ENCODE data around the gene C19orf85.
A peak's percentile ranks its signal among the peaks of the same experiment; 100 is the strongest.
"Not testable (repeated sequence)": the region's sequence is repeated elsewhere in the genome, so short reads cannot be mapped to it uniquely, and the experiment has no call there.

C19orf85 gene

DNA sequence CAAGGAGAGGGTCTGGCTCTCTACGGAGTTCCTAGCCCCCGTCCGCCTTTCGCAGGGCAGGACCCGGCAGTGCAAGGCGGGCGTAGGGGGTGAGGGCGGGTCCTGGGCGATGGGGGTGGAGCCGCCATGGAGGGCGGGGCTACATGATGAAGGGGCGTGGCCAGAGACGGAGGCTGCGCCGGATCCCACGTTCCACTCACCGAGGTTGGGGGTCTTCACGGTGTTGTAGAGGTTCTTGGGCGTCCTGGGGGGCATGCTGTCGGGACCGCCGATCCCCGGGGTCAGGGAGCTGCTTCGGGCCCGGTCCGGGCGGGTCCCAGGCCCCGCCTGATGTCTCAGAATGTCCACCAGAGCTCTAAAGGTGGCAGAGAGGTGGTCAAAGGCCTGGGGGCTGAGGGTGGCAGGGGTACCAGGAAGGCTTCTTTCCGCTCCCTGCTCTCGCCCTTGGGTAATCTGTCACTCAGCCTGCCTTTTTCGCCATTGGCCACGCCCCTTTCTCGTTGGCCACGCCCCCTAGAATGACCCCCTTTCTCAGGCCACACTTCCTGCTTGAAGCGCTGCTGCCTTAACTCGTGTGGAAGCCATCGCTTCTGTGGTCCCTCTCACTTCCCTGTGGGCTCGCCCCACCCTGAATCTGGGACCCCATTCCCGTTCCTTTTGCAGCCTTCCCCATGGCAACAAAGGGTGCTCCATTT is 24.0 kb downstream of the C19orf85 start:
- DNase-seq (ENCODE audit: low read depth), result no peak

DNA sequence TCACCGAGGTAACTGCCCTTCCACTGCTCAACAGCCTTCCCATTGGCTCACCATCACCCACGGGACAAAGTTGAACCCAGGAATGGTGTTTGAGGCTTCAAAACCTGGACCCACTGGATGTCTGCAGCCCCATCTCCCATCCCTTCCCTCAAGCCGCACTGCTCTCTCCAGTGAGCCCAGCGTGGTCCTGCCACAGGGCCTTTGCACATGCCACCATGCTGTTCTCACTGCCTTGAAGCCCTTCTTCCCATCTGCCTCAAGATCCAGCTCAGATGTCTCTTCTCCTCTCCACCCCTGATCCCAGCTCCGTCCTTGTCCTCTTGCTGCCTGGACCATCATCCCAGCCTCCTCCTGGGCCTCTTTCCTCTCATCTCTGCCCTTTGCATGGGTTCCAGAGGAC is 25.5 kb downstream of the C19orf85 start:
- no peak for DNase-seq (ENCODE audit: low read depth)

DNA sequence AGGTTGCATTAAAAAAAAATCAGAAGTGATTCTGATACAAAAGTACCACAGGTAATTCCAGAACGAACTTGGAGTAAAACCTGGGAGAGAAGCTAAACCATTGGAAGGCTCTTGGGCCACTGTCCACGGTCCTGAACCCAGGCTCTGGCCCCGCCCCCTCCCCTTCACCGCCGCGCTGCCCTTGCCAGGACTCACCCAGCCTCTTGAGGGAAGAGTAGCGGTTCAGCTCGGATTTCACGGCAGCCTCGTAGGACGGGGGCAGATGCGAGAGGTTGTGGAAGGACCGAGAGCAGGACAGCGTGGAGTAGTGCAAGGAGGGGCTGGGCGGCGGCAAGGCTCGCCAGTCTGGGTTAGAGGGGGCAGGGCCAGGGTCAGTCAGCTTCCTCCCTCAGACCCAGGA is 27.1 kb downstream of the C19orf85 start:
- DNase-seq (ENCODE audit: low read depth), result no peak

DNA sequence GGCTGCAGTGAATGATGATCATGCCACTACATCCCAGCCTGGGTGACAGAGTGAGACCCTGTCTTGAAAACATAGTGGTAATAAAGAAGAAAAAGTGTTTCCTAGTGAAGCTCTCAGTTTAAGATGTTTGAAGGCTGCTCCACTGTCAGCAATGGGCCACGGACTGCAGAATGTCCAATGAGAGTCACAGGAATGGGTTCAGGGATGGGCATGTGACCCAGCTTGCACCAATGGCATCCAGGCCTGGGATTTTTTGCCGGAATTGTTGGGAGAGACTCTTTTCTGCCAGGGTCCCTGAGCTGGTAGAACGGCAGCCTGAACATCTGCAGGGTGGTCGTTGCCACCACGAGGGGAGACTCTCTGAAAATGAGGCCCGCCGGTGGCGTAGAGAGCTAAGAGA is 27.7 kb downstream of the C19orf85 start:
- no peak for DNase-seq (ENCODE audit: low read depth)

DNA sequence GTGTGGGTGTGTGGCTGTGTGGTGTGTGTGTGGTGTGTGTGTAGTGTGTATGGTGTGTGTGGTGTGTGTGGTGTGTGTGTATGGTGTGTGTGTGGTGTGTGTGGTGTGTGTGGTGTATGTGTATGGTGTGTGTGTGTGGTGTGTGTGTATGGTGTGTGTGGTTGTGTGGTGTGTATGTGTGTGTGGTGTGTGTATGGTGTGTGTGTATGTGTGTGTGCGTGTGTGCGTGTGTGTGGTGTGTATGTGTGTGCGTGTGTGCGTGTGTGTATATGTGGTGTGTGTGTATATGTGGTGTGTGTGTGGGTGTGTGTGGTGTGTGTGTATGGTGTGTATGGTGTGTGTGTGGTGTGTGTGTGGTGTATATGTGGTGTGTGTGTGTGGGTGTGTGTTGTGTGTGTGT is 29.5 kb downstream of the C19orf85 start:
- no peak for DNase-seq (ENCODE audit: low read depth)

DNA sequence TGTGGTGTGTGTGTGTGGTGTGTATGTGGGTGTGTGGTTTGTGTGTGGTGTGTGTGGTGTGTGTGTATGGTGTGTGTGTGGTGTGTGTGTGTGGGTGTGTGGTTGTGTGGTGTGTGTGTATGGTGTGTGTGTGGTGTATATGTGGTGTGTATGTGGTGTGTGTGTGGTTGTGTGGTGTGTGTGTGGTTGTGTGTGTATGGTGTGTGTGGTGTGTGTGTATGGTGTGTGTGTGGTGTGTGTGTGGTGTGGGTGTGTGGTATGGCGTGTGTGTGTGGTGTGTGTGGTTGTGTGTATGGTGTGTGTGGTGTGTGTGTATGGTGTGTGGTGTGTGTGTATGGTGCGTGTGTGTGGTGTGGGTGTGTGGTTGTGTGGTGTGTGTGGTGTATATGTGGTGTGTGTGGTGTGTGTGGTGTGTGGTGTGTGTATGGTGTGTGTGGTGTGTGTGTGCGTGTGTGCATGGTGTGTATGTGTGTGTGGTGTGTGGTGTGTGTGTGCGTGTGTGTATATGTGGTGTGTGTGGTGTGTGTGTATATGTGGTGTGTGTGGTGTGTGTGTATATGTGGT is 30.1 kb downstream of the C19orf85 start:
- no peak for DNase-seq (ENCODE audit: low read depth)

DNA sequence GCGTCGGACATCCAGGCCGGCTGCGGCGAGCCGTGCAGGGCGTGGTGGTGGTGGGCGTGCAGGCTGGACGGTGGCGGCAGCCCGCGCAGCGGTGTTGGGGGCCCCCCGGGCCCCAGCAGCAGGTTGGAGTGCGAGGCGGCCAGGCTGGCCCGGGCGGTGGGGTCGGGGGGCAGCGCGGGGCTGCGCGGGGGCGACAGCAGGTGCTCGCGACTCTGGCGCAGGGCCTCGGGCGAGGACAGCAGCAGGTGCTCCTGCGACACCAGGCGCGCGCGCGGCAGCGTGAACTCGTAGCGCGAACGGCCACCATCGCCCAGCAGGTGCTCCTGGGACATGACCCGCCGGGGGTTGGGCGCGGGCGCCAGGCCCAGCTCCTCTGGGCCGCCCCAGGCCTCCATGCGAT is 31.3 kb downstream of the C19orf85 start:
- no peak for DNase-seq (ENCODE audit: low read depth)

DNA sequence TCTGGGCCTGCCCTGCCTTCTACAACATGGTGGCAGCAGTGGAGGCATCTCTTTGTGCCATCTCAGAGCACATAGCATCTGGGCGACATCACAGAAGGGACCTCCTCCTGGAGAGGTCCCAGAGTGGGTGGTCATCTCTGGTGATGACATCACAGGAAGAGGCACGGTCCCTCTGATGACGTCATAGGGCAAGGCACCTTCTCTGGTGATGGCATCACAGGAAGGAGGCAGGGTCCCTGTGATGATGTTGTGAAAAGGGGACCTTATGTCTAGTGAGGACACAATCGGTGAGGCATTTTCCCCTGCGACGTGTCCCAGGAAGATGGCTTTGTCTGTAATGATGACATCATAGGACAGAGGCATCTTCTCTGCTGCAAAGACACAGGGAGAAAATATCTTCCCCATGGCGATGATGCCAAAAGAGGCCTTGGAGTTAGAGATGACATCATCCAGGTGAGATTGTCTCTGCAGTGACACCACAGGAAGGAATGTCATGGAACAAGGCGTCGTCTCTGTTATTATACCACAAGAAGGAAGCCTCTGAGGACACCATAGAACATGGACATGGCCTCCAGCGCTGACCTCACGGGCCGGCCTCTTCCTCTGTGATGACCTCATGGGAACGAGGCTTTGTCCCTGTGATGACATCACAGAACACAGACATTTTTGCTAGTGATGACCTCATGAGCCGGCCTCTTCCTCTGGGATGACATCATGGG is 32.2 kb downstream of the C19orf85 start:
- DNase-seq (ENCODE audit: low read depth), result no peak

DNA sequence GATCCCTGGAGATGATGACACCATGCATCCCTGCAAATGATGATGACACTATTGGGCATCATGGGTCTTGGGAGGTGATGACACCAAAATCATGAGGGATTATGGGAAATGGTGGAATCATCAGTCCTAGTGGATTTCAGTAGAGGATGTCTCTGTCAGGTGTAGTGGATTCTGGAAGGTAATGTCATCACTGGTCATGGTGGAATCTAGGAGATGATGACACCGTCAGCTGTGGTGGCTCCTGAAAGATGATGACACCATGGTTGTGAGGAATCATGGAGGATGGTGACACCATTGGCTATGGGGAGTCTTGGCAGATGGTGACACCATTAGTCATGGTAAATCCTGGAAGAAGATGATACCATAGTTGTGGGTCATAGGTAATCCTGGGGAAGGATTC is 33.4 kb downstream of the C19orf85 start:
- DNase-seq (ENCODE audit: low read depth), result no peak

DNA sequence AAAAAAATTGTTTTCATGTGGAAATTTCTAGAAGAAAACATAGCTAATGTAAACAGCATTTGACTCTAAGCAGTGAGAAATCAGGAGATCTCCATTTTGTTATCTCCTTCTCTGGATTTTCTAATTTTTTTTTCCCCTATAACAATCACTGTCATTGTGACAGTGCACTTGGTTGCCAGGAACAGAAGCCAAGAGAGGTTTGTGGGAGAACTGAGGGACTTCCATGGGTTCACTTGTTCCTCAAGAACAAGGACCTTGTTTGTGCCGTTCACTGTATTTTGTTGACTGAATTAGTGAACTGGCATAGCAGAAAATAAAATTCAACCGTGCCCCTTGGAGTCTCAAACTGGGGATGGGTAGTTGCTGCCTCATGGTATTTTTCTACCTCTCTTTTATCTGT is 38.5 kb downstream of the C19orf85 start:
- DNase-seq (ENCODE audit: low read depth), result no peak

DNA sequence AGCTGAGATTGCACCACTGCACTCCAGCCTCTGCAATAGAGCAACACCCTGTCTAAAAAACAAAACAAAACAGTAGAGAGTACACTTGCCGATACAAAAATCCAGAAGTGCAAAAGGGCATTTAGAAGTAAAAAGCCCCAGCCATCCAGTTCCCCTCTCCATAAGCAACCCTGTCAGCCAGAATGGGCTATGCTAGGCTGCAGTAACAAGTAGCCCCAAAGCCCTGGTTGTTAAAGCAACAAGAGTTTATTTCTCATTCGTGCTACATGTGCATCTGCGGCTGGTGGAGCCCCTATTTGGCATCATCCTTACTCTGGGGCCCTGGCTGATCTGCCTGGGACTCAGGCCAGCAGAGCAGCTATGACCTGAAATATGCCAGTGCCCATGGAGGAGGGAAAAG is 40.0 kb downstream of the C19orf85 start:
- DNase-seq (ENCODE audit: low read depth), result no peak

DNA sequence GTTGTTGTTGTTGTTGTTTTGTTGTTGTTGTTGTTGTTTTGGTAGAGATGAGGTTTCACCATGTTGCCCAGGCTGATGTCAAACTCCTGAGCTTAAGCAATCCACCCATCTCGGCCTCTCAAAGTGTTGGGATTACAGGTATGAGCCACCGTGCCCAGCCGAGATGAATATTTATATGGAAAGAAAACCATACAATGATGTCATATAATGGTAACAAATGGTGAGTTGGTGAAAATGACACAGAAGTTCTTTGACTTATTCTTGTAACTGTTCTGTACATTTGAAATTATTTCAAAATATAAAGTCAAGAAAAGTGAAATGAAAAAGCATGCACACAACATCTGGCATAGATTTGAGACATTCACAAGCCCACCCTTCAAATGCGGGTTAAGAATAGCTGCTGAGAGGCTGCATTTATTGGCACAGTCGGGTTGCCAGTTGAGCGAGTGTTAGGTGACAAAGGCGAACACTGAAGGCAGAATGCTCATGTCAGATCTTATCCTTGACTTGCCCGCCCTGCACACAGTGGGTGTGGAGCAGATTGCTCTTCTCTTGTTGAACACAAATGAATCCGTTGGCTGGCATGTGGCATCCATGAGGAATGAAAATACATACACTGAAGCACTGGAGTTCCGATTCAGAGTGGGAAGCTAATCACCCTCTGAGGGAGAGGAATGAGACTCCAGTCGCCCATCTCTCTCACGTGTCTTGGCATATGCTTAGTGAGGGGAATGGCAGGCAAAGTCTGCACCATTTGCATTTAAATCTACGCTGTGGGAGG is 41.1 kb downstream of the C19orf85 start:
- no peak for DNase-seq (ENCODE audit: low read depth)

DNA sequence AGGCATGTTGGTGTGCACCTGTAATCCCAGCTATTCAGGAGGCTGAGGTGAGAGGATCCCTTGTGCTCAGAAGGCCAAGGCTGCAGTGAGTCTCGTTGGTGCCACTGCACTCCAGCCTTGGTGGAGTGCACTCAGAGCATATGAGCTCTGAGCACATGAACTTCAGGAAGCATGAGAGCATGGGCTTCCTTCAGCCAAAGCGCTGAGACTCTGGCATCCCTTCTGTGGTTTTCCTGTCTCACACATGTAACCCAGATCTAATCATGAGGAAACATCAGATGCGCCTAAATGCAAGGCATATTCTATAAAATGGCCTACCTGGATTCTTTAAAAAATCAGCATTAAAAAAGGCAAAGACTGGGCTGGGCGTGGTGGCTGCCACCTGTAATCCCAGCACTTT is 43.3 kb downstream of the C19orf85 start:
- DNase-seq (ENCODE audit: low read depth), result not testable (repeated sequence)

DNA sequence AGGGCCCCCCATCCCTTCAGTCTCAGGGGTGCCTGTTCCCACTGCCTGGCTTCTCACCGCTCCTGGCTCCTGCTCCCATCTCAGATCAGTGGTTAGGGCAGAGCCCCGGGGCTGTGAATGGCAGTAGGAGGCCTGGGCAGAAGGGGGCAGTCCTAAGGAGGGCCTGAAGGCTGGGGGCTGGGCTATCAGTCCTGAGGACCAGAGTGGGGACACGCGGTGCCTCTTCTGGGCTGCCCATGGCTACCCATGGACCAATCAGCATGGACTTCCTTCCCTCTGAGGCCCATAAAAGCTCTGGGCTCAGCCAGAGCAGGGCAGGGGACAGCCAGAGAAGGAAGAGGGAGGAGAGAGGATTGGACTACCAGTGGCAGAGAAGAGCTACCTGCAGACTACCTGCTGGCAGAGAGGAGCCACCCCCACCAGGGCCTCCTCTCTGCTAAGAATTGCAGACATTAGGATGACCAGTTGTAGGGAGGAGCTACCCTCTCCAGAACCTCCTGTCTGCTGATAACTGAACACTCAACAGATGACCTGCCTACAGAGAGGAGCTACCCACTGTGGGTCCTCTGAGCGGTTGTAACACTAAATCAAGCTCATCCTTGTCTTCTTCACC is 44.8 kb downstream of the C19orf85 start:
- no peak for DNase-seq (ENCODE audit: low read depth)

DNA sequence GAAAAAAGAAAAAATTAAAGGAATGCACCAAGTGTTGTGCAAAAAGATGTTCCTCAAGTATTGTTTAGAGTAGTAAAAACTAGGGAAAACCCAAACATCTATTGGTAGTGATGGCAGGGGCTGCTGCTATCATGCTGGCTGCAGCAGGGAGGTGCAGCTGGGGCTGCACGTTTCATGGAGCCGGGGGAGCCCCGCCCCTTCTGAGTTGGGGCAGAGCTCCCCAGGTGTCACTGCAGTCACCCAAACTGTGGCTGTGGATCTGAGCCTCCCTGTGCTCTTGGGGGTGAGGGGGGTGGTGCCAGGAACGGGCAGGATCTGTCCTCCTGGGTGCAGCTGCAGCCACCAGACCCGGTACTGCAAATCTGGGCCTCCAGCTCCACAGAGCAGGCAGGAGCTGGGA is 45.4 kb downstream of the C19orf85 start:
- no peak for DNase-seq (ENCODE audit: low read depth)

DNA sequence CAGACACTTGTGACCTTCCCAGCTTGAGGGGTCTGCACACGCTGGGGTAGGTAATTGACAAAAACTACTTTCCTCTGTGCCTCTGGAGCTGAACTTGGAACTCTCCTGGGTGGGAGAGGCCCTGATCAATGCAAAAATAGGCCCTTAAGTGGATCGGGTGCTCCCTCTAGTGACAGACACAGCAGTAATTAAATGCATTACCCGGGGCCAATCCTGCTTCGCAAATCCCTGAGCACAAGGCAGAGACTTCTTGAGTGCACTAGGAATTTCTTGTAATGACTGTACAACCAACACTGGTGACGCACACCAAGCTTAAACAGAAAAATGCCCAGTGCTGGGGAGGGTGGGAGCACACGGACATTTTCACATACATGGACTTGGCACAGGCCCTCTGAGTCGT is 46.4 kb downstream of the C19orf85 start:
- peak; percentile 34 for DNase-seq (ENCODE audit: low read depth)
